H1 (cell line): ENCODE measurements around the gene UBE2E1. TPM values are rescaled to one million over a fixed set of nuclear protein-coding genes. Genes with fewer than 3 reads are reported as not detected.

Experiments
- CTCF ChIA-PET: fragments of 300-600 bp; sonication (Branson Sonifier 250); formaldehyde crosslinking; loops from one replicate; lab custom pipeline; 2021; ENCODE audit not compliant: partially characterized antibody; lab: Charles Lee
- POLR2A ChIA-PET: fragments of 300-600 bp; sonication (Branson Sonifier 250); formaldehyde crosslinking; loops from one replicate; lab custom pipeline; 2021; ENCODE audit warnings: inconsistent platforms; ENCODE audit not compliant: partially characterized antibody; lab: Charles Lee
- DNase-seq, 2 experiments: peaks; one replicate each; pipeline versions ENCODE4 v3.0.0 to v3.0.0-alpha.2; 2010 to 2022; ENCODE audit warnings: low spot score in 2 of 2, low read depth in 1 of 2, mixed read lengths in 1 of 2
- FAIRE-seq: peaks from 2 replicates; lab custom pipeline; 2011; peaks lifted over from hg19 to GRCh38; lab: Jason Lieb, UNC
- H2AFZ ChIP-seq: 2 replicates; pipeline ENCODE4 v1.8.1; 2012; ENCODE audit warnings: low read length, inconsistent platforms
- H2AK5ac ChIP-seq: 2 replicates; pipeline ENCODE4 v1.6.1; 2013; ENCODE audit warnings: low read depth, low read length
- H2BK120ac ChIP-seq: replicated peaks from 2 replicates; pipeline ENCODE3; 2013; ENCODE audit warnings: low read depth, low read length, inconsistent platforms
- H2BK12ac ChIP-seq: 2 replicates; pipeline ENCODE4 v1.6.1; 2013; ENCODE audit warnings: low read depth, low read length
- H2BK15ac ChIP-seq: 2 replicates; pipeline ENCODE4 v1.6.1; 2013; ENCODE audit warnings: low read length
- H2BK20ac ChIP-seq: 2 replicates; pipeline ENCODE4 v1.6.1; 2013; ENCODE audit warnings: low read length
- H2BK5ac ChIP-seq: 2 replicates; pipeline ENCODE4 v1.6.1; 2013; ENCODE audit warnings: low read depth, low read length
- H3K14ac ChIP-seq: 2 replicates; pipeline ENCODE4 v1.6.1; 2013; ENCODE audit warnings: inconsistent platforms; ENCODE audit not compliant: insufficient read length
- H3K18ac ChIP-seq: 2 replicates; pipeline ENCODE4 v1.6.1; 2013; ENCODE audit warnings: low read length; ENCODE audit errors: extremely low read depth
- H3K23ac ChIP-seq: 2 replicates; pipeline ENCODE4 v1.6.1; 2013; ENCODE audit warnings: inconsistent platforms; ENCODE audit not compliant: insufficient read length
- H3K23me2 ChIP-seq: 2 replicates; pipeline ENCODE4 v1.6.1; 2013; ENCODE audit warnings: low read depth, low read length
- H3K27ac ChIP-seq: 2 replicates; pipeline ENCODE4 v1.6.1; 2011; ENCODE audit warnings: low read depth, low read length, inconsistent platforms
- H3K27me3 ChIP-seq, 4 experiments: replicated peaks in 1 of 4; 1 replicate in 1 of 4; 2 replicates in 3 of 4; pipeline versions ENCODE4 v1.6.1 to v1.8.1; 2011 to 2013; ENCODE audit warnings: low read length in 3 of 4, mild to moderate bottlenecking in 3 of 4, inconsistent platforms in 2 of 4, mixed read lengths in 2 of 4, moderate library complexity in 1 of 4; ENCODE audit not compliant: control insufficient read depth in 3 of 4, insufficient read depth in 3 of 4; ENCODE audit errors: extremely low read depth in 1 of 4
- H3K36me3 ChIP-seq, 4 experiments: 2 replicates each; pipeline versions ENCODE4 v1.6.1 to v1.8.1; 2011 to 2013; ENCODE audit warnings: mild to moderate bottlenecking in 4 of 4, low read length in 3 of 4, moderate library complexity in 2 of 4, control low read depth in 1 of 4, inconsistent platforms in 1 of 4; ENCODE audit not compliant: insufficient read depth in 4 of 4, control insufficient read depth in 2 of 4
- H3K4ac ChIP-seq: replicated peaks from 2 replicates; pipeline ENCODE3; 2013; ENCODE audit warnings: low read length, low read depth, mixed read lengths, inconsistent platforms; ENCODE audit not compliant: insufficient read length
- H3K4me1 ChIP-seq, 4 experiments: replicated peaks in 1 of 4; 1 replicate in 1 of 4; 2 replicates in 3 of 4; pipeline versions ENCODE4 v1.6.1 to v1.8.1; 2011 to 2013; ENCODE audit warnings: low read length in 3 of 4, inconsistent platforms in 2 of 4, mixed read lengths in 1 of 4; ENCODE audit not compliant: insufficient read depth in 4 of 4, control insufficient read depth in 3 of 4
- H3K4me2 ChIP-seq, 2 experiments: 2 replicates each; pipeline versions ENCODE4 v1.6.1 to v1.8.1; 2011 to 2013; ENCODE audit warnings: low read depth in 2 of 2, low read length in 2 of 2, control low read depth in 1 of 2, inconsistent platforms in 1 of 2, mild to moderate bottlenecking in 1 of 2; ENCODE audit not compliant: insufficient read depth in 1 of 2
- H3K4me3 ChIP-seq, 4 experiments: fragments of 200-600, 300-600 bp in 1 of 4; sonication (generic), shearing (Covaris generic), sonication (Bioruptor Twin) in 1 of 4; 2 replicates each; pipeline versions ENCODE4 v1.5.1 to v1.8.1; 2011 to 2016; ENCODE audit warnings: low read length in 4 of 4, low read depth in 3 of 4, control low read depth in 2 of 4, inconsistent platforms in 2 of 4, mild to moderate bottlenecking in 2 of 4, mixed read lengths in 1 of 4, moderate library complexity in 1 of 4; ENCODE audit not compliant: insufficient read depth in 2 of 4; ENCODE audit errors: extremely low read depth in 1 of 4
- H3K56ac ChIP-seq: replicated peaks from 2 replicates; pipeline ENCODE3; 2013; ENCODE audit warnings: low read depth, mild to moderate bottlenecking, mixed read lengths, low read length, inconsistent platforms; ENCODE audit not compliant: insufficient read length
- H3K79me1 ChIP-seq: 2 replicates; pipeline ENCODE4 v1.6.1; 2013; ENCODE audit warnings: low read depth, low read length, control low read depth
- H3K79me2 ChIP-seq, 2 experiments: 2 replicates each; pipeline versions ENCODE4 v1.6.1 to v1.8.1; 2012 to 2013; ENCODE audit warnings: low read length in 2 of 2, mild to moderate bottlenecking in 2 of 2, inconsistent platforms in 1 of 2; ENCODE audit not compliant: insufficient read depth in 2 of 2, control insufficient read depth in 1 of 2
- H3K9ac ChIP-seq, 4 experiments: replicated peaks in 1 of 4; 1 replicate in 1 of 4; 2 replicates in 3 of 4; pipeline versions ENCODE4 v1.6.1 to v1.8.1; 2011 to 2013; ENCODE audit warnings: low read depth in 3 of 4, low read length in 3 of 4, control low read depth in 2 of 4, mild to moderate bottlenecking in 2 of 4, moderate library complexity in 2 of 4, inconsistent platforms in 1 of 4; ENCODE audit errors: extremely low read depth in 1 of 4
- H3K9me3 ChIP-seq, 2 experiments: 2 replicates each; pipeline versions ENCODE4 v1.6.1 to v1.8.1; 2012 to 2013; ENCODE audit warnings: mild to moderate bottlenecking in 2 of 2, moderate library complexity in 2 of 2, control low read depth in 1 of 2, inconsistent platforms in 1 of 2, low read depth in 1 of 2, low read length in 1 of 2, mixed read lengths in 1 of 2; ENCODE audit not compliant: insufficient read depth in 2 of 2
- H4K20me1 ChIP-seq, 2 experiments: replicated peaks in 1 of 2; 2 replicates each; pipeline versions ENCODE3 to v1.8.1; 2011 to 2013; ENCODE audit warnings: inconsistent platforms in 2 of 2, low read length in 2 of 2, mild to moderate bottlenecking in 1 of 2; ENCODE audit not compliant: insufficient read depth in 2 of 2, control insufficient read depth in 1 of 2
- H4K5ac ChIP-seq: 2 replicates; pipeline ENCODE4 v1.6.1; 2013; ENCODE audit warnings: low read length, low read depth, mixed read lengths, inconsistent platforms; ENCODE audit not compliant: insufficient read length
- H4K8ac ChIP-seq: 2 replicates; pipeline ENCODE4 v1.8.0; 2013; ENCODE audit warnings: mild to moderate bottlenecking, moderate library complexity, low read length, inconsistent platforms; ENCODE audit not compliant: insufficient read depth; ENCODE audit errors: extremely low read depth
- H4K91ac ChIP-seq: replicated peaks from 2 replicates; pipeline ENCODE3; 2013; ENCODE audit warnings: low read length, mixed read lengths, inconsistent platforms; ENCODE audit not compliant: insufficient read length
- CEBPB ChIP-seq: IDR thresholded peaks from 2 replicates; pipeline ENCODE4 v1.6.1; 2012; ENCODE audit warnings: low read depth, low read length
- EZH2 ChIP-seq: fragments of 200-600 bp; sonication (generic); IDR thresholded peaks from 2 replicates; pipeline ENCODE4 v1.7.1; 2012; ENCODE audit warnings: low read depth, mild to moderate bottlenecking, moderate library complexity, low read length, inconsistent platforms; ENCODE audit not compliant: severe bottlenecking
- JUN ChIP-seq: IDR thresholded peaks from 2 replicates; pipeline ENCODE4 v1.6.1; 2011; ENCODE audit warnings: low read depth, mild to moderate bottlenecking, improper control_type of control experiment, low read length
- KDM5A ChIP-seq: fragments of 200-600 bp; IDR thresholded peaks from 2 replicates; pipeline ENCODE4 v1.7.1; 2012; ENCODE audit warnings: mild to moderate bottlenecking, low read length, inconsistent platforms, mixed read lengths
- SP1 ChIP-seq: IDR thresholded peaks from 2 replicates; pipeline ENCODE4 v1.6.1; 2011; ENCODE audit warnings: low read depth, low read length
- SP2 ChIP-seq: IDR thresholded peaks from 2 replicates; pipeline ENCODE4 v1.6.1; 2012; ENCODE audit warnings: mild to moderate bottlenecking, low read length, inconsistent platforms
- TBP ChIP-seq: IDR thresholded peaks from 2 replicates; pipeline ENCODE4 v1.6.1; 2011; ENCODE audit warnings: low read depth, low read length, improper control_type of control experiment
- ZNF274 ChIP-seq: IDR thresholded peaks from 2 replicates; pipeline ENCODE4 v1.7.0; 2012; ENCODE audit warnings: low read length, borderline replicate concordance; ENCODE audit errors: extremely low read depth
- WGBS, 2 experiments: shearing (Covaris generic) in 1 of 2; methylation state at CpG; one replicate each; pipeline versions ENCODE4 v1.1.6 to v1.1.7; 2013 to 2015; ENCODE audit warnings: low lambda C conversion rate in 2 of 2, mixed read lengths in 2 of 2, inconsistent platforms in 1 of 2, low coverage in 1 of 2, missing lambda C conversion rate in 1 of 2; ENCODE audit not compliant: insufficient replicate concordance in 2 of 2, insufficient coverage in 1 of 2, insufficient read length in 1 of 2; ENCODE audit errors: extremely low coverage in 1 of 2, missing lambda C conversion rate in 1 of 2; 5-methylcytosine and 5-hydroxymethylcytosine counted together
- polyA plus RNA-seq, 7 experiments: library from polyadenylated mRNA; depleted of rRNA in 3 of 7; stranded (reverse) in 5 of 7; unstranded in 2 of 7; fragments of >200 nt in 5 of 7; fragments of 200-250 nt in 2 of 7; gene quantifications; 1 replicate in 5 of 7; 2 replicates in 1 of 7; 4 replicates in 1 of 7; pipeline versions ENCODE4 v1.2.1 to v1.2.3, GENCODE V29; 2011 to 2013; ENCODE audit warnings: missing spikeins in 2 of 7, mixed read lengths in 2 of 7
- total RNA-seq: library from RNA; stranded (reverse); fragmentation: NEBNext Ultra II Directional; extraction: Animal tissue kit (Norgen Biotek cat#: 25700); gene quantifications from 2 replicates; pipeline ENCODE4 v1.2.1, GENCODE V29; 2021

Gene UBE2E1
- total and polyA plus RNA-seq, 2 of the 8 experiments (the other 6 are each of a cell fraction or from before 2014, with no cell fraction given) = 109 to 141 TPM

DNA sequence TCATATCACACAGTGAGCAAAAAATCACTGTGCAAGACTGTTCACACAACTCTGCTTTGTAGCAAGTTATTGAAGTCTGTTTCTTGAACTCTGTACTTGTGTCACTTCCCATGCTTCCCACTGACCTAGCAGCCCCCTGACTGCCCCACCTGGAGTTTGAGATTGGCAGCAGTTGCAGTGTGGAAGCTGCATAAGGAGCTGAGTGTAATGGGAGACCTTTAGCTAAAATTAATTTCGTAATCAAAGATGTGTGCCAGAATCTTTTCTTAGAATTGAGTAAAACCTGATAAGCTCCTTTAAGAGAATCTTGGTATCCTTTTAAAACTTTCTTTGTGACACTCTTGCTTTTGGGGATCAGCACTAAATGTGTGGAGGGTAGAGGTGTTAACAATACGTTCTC, 68.2 kb downstream of the UBE2E1 start:
- Histone ChIP-seq H3K36me3 (peaks cover 0 to 16% (median 6%) of the 10 kb centered on the region in 4 experiments; a peak in 5 of 8 replicates), H3K23ac (no peak overlapping the region), H2BK15ac (no peak overlapping the region), H3K9ac (no peak overlapping the region), H3K4ac (no peak overlapping the region), H3K14ac (no peak overlapping the region), H2BK120ac (no peak overlapping the region), H4K8ac (no peak overlapping the region), H4K5ac (no peak overlapping the region), H3K23me2 (no peaks in the 10 kb centered on the region), H3K56ac (no peak overlapping the region), H2AK5ac (no peak overlapping the region), H3K4me2 (no peak overlapping the region), H4K91ac (no peak overlapping the region), H3K27ac (no peak overlapping the region), H2AFZ (no peak overlapping the region), H3K27me3 (peaks cover 0 to 1% (median 0%) of the 10 kb centered on the region in 4 experiments; a peak in 1 of 7 replicates), H3K4me3 (no peak overlapping the region), H3K9me3 (peaks cover 8 to 9% of the 10 kb centered on the region in 2 experiments; a peak in 3 of 4 replicates), H3K79me2 (peaks cover 3 to 67% of the 10 kb centered on the region in 2 experiments), H2BK12ac (no peak overlapping the region), H4K20me1 (peaks cover 0 to 8% of the 10 kb centered on the region in 2 experiments), H2BK5ac (no peak overlapping the region), H3K18ac (no peak overlapping the region), H2BK20ac (no peak overlapping the region), H3K79me1 (no peaks in the 10 kb centered on the region; the same call in 1 of the 2 replicates), H3K4me1 (no peaks in the 10 kb centered on the region; a peak in 2 of 7 replicates)
- ChIA-PET POLR2A (interaction anchor here (1.0 to 3.3 kb wide), 2 partner anchors 11 to 43 kb away, joined by 3 to 14 read pairs; partner anchors contain the start of genes NKIRAS1 and RPL15), CTCF (interaction anchor here (0.9 to 3.2 kb wide), 5 partner anchors 9 to 103 kb away, joined by 3 to 15 read pairs (median 4); no protein-coding TSS in a partner anchor)
- WGBS, 2 experiments = 94% methylated on average over 2 of the region's 2 CpGs; no CpG with 5 or more reads in 1 of the 2 experiments
- DNase-seq (no peak), FAIRE-seq (no peak)
- TF ChIP-seq CEBPB = no peak
- no peak for TF ChIP-seq JUN
- TF ChIP-seq TBP = no peak
- no peak for TF ChIP-seq KDM5A
- TF ChIP-seq ZNF274 = no peak
- no peak for TF ChIP-seq SP1
- TF ChIP-seq EZH2 = no peak
- no peak for TF ChIP-seq SP2
- TF ChIP-seq, all 59 proteins: peak for 0
